22Rv1 (cell line): ENCODE data around the gene BAD.

ENCODE experiments used
- ZFX ChIP-seq: fragments of 450-650 bp; IDR thresholded peaks from 2 replicates; pipeline ENCODE4 v1.6.1; 2017; ENCODE audit warnings: antibody characterized with exemption, borderline replicate concordance
- TF ChIP-seq, protein P1 (sequence below): fragments of 450-650 bp; IDR thresholded peaks from 2 replicates; pipeline ENCODE4 v1.5.1; 2017; ENCODE audit warnings: mild to moderate bottlenecking

GRCh38 chr11:64256300-64256699 lies 28.2 kb downstream of the BAD start:
- TF ChIP-seq, protein P1, sequence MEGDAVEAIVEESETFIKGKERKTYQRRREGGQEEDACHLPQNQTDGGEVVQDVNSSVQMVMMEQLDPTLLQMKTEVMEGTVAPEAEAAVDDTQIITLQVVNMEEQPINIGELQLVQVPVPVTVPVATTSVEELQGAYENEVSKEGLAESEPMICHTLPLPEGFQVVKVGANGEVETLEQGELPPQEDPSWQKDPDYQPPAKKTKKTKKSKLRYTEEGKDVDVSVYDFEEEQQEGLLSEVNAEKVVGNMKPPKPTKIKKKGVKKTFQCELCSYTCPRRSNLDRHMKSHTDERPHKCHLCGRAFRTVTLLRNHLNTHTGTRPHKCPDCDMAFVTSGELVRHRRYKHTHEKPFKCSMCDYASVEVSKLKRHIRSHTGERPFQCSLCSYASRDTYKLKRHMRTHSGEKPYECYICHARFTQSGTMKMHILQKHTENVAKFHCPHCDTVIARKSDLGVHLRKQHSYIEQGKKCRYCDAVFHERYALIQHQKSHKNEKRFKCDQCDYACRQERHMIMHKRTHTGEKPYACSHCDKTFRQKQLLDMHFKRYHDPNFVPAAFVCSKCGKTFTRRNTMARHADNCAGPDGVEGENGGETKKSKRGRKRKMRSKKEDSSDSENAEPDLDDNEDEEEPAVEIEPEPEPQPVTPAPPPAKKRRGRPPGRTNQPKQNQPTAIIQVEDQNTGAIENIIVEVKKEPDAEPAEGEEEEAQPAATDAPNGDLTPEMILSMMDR: no peak
- TF ChIP-seq ZFX: no peak
